HG03575 (cell line): ENCODE measurements around the gene KLK4.
"Not testable (repeated sequence)": the region's sequence is repeated elsewhere in the genome, so short reads cannot be mapped to it uniquely, and the experiment has no call there.

Source experiments
- ATAC-seq: cut with Tn5 transposase; IDR thresholded peaks from one replicate; pipeline ENCODE4 v1.9.1; 2021; ENCODE audit not compliant: unreplicated experiment, insufficient number of reproducible peaks, low FRiP score; ENCODE audit errors: extremely low read depth

KLK4 gene

DNA sequence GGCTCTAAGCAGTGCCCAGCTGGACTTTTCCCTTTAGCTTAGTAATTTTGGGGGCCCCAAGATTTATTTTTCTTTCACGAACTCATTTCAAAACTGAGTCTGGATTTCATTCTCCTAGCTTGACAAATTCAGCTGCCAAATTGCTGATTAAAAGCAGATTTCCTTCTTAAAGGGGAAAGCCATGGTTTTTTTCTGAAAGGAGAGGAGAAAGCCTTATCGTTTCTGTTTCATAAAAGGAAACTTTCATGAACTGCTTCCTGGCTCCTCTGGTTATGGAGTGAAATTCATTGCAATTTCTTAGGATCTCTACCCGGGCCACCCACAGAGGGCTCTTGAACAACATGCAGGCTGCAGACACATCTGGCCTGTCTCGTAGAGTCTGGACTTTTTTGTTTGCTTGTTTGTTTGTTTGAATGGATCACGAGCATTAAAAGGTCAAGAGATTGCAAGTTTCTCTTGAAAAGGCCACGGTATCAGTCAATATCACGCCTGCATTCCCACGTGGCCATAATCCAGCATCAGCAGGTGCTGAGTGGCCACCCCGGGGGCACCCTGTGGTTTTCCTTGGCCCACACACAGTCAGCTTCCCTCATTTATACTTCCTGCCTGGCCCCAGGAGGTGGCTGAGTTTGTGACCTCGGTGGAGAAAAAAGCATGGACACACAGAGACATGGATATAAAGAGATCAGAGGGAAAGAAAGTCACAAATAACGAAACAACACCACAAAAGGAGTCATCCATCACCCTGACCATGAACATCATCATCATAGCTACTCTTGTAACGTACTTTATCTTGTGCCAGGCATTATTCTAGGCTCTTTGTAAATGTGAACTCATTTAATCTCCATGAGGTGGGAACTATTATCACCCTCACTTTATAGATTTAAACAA is 10.5 kb upstream of the KLK4 start:
- no peak for ATAC-seq

DNA sequence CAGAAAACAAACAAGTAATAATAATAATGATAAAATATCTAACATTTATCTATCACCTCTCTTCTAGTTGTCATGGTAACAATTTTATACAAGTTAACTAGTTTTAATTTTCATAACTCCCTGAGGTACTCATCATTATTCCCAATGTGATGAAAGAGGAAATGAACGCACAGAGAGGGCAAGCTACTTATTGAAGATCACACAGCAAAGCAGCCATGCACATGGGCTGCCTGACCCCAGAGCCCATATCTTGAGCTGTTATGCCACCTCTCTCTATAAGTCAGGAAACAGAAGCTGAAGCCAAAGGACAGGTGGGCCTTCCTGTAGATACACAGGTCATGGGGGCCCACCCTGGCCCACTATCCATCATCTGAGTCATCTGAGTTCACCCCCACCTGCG is 4.9 kb upstream of the KLK4 start:
- no peak for ATAC-seq

DNA sequence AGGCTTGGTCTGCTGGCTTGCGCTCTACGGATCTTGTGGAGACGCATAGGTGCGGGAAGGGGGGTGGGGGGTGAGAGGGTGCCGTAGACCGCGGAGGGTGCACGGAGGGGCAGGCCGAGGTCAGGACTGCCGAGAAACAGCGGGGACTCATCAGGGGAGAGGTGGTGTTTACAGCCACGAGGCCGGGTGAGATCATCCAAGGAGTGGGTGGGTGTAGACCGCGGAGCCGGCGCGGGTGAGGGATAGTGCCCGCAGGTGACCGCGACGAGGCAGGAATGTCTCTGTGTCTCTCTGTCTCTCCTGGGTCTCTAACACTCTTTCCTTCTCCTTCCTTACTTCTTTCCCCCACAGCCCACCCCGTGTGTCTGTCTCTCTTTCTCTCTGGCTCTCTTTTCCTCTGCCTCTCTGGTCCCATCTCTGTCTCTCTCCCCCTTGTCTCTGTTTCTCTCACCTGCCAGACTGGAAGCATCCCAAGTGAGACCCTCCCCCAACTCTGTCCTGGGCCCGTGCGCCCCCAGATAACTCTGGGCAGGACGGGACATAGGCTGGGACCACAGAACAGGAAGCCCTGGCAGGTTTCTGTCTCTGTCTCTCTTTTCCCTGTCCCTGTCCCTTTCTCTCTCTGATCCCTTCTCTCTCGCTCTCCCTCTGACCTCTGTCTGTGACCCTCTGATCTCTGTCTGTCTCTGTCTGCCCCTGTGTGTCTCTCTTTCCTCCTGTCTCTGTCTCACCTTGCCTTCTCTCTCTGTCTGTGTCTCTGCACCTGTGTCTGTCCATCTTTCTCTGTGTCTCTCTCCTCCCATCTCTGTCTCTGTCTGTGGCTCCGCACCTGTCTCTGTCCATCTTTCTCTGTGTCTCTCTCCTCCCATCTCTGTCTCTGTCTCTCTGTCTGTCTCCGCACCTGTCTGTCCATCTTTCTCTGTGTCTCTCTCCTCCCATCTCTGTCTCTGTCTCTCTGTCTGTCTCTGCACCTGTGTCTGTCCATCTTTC is 1.8 kb upstream of the KLK4 start:
- ATAC-seq, result no peak

DNA sequence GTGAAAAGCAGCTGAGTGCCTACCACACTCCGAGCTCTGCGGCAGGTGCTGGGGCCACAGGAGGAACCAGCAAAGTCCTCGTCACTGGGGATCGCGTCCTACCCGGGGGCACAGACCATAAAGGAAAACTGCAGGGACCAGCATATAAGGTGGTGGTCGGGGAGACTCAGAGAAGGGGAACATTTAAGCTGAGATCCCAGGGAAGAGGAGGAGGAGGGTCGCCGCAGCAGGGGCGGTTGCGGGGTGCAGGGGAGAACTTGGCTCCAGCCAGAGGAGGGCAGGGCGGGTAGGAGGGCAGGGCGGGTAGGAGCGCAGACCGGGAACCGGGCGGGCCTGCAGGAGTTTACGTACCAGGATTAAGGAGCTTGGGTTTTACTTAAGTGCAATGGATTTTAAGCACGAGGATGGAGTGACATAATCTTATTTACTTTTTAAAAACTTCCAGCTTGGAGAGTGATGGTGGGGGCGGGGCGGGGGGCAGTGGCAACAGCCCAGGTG is 956 bp upstream of the KLK4 start:
- no peak for ATAC-seq

- no peak for ATAC-seq
Observed at GRCh38 chr19:50910722-50911121, 473 bp downstream of the KLK4 start.

- ATAC-seq, result no peak
Observed at GRCh38 chr19:50909240-50910070, 1.7 kb downstream of the KLK4 start.

DNA sequence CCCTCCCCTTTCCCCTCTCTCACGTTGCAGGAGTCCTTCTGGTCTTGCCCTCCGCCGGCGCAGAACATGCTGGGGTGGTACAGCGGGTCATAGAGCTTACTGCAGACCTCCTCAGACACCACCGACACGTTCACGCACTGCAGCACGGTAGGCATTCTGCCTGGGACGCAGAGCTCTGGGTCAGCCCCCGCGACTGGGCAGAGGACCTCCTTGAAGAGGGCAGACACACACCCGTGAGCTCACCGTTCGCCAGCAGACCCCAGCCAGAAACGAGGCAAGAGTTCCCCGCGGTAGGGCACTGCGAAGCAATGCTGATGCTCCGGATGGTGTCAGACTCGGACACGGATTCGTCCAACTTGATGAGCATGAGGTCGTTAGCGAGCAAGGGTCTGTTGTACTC is 2.9 kb downstream of the KLK4 start:
- ATAC-seq, result no peak

DNA sequence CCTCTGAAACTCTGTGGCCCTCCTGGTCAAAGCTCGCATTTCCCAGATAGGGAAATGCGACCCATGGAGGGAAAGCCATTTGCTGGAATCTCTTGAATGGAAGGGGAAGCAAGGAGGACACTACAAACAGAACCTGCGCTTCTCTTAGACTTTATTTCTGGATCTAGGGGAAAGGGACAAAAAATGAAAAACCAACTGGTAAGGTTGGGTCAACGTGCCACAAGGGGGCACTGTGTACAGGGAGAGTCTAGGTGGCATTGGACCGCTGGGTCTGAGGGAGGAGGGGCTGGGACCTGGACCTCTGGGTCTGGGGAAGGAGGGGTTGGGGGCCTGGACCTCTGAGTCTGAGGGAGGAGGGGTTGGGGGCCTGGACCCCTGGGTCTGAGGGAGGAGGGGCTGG is 5.0 kb downstream of the KLK4 start:
- no peak for ATAC-seq

GRCh38 chr19:50902640-50903039 is 8.6 kb downstream of the KLK4 start:
- no peak for ATAC-seq

DNA sequence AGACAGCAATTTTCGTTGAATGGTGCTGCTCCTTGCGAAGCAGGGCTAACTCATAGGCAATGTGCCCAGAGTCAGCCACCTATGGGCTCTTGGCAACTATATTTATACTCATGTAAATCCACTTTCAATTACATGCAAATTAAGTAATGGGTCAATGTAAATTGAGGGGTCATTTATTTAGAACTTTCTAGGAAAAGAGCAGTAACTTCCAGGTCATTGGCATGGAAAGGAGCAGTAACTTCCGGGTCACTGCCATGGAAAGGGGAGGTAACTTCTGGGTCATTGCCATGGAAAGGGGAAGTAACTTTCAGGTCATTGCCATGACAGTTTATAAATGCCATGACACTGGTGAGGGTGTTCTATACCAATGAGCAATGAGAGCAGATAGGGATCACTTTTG is 11.6 kb downstream of the KLK4 start:
- no peak for ATAC-seq

- no peak for ATAC-seq
Observed at GRCh38 chr19:50898018-50898417, 13.2 kb downstream of the KLK4 start.

- ATAC-seq, result no peak
Observed at GRCh38 chr19:50897612-50898011, 13.6 kb downstream of the KLK4 start.

GRCh38 chr19:50897191-50897607 is 14.0 kb downstream of the KLK4 start:
- no peak for ATAC-seq

DNA sequence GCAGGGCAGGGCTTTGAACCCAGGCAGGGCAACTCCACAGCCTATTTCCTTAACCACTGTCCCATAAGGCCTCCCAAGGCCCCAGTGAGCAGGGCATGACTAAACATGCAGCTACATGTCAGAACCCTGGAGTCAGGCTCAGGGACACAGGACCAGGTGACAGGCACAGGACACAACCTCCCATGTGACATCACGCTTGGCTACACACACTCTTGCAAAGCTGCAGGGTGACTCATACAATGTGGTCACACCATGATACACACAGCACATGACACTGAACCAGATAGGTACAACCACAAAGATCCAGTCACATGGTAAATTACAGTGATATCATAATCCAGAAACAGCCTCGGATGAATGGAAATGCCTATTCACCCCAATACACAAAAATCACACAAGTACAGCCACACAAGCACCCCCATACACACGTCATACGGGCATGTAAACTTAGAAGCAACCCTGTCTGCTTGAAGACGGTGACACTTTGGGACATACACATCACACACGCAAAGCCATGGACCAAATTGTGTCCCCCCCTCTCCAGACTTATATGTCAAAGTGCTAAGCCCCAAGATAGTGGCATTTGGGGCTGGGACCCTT is 14.5 kb downstream of the KLK4 start:
- peak; percentile 77 for ATAC-seq

GRCh38 chr19:50896089-50896590 is 15.1 kb downstream of the KLK4 start:
- ATAC-seq, result not testable (repeated sequence)

- ATAC-seq, result no peak
Observed at GRCh38 chr19:50894478-50895356, 16.5 kb downstream of the KLK4 start.

- ATAC-seq, result no peak
Observed at GRCh38 chr19:50893047-50893736, 18.0 kb downstream of the KLK4 start.
